Left lung (tissue), 10 donors: Measurements from ENCODE around the gene AP1AR. TPM values are rescaled to one million over a fixed set of nuclear protein-coding genes. Genes with fewer than 3 reads are reported as not detected.

Source experiments
- ATAC-seq: fragments of 200-7000 bp; cut with Tn5 transposase; one replicate; pipeline ENCODE4 v1.9.1; 2020; ENCODE audit warnings: moderate library complexity
- DNase-seq, 4 donors: peaks; one replicate each; pipeline ENCODE4 v3.0.0-alpha.2; 2013 to 2020
- H3K27ac ChIP-seq, 2 donors: fragments of 200-600 bp; sonication (generic) in 1 of 2; one replicate each; pipeline versions ENCODE4 v1.5.0 to v1.8.0; 2020 to 2021
- H3K27me3 ChIP-seq, 2 donors: fragments of 200-600 bp; sonication (generic) in 1 of 2; one replicate each; pipeline versions ENCODE4 v1.5.0 to v1.8.0; 2020 to 2021
- H3K36me3 ChIP-seq, 2 donors: fragments of 200-600 bp; sonication (generic) in 1 of 2; one replicate each; pipeline versions ENCODE4 v1.5.0 to v1.8.0; 2020 to 2021
- H3K4me1 ChIP-seq, 2 donors: fragments of 200-600 bp; one replicate each; pipeline ENCODE4 v1.8.0; 2021
- H3K4me3 ChIP-seq, 2 donors: fragments of 200-600 bp; sonication (generic) in 1 of 2; one replicate each; pipeline versions ENCODE4 v1.5.0 to v1.8.0; 2020 to 2021; ENCODE audit warnings: mild to moderate bottlenecking in 1 of 2
- H3K9me3 ChIP-seq, 2 donors: fragments of 200-600 bp; sonication (generic) in 1 of 2; one replicate each; pipeline versions ENCODE4 v1.5.0 to v1.8.0; 2020 to 2021
- CTCF ChIP-seq, 2 donors: fragments of 200-600 bp; sonication (generic) in 1 of 2; IDR thresholded peaks; one replicate each; pipeline versions ENCODE4 v1.5.0 to v1.8.0; 2021; ENCODE audit warnings: antibody characterized with exemption in 2 of 2
- intact Hi-C, 2 donors: fragments of 100-400 bp; cut with DNase I; formaldehyde crosslinking; loops; one replicate each; pipeline versions ENCODE4 v1.11.2 to v1.14.2; 2022
- polyA plus RNA-seq, 6 donors: library from polyadenylated mRNA; unstranded; fragments of 120-200 nt; gene quantifications; one replicate each; pipeline ENCODE4 v1.2.1, GENCODE V29; 2013; ENCODE audit not compliant: insufficient read length in 6 of 6
- total RNA-seq, 2 donors: library from RNA; stranded (reverse); fragmentation: NEBNext Ultra II Directional; extraction: Animal tissue kit (Norgen Biotek cat#: 25700); gene quantifications; one replicate each; pipeline ENCODE4 v1.2.1, GENCODE V29; 2021
- donor health status: DM: no; HTN: yes; CAD: no.
- donor health status: DM: no; HTN: no; CAD: no.

Gene AP1AR
- total and polyA plus RNA-seq, 8 donors: 15.8 to 34.9 (median 29.6) TPM

DNA sequence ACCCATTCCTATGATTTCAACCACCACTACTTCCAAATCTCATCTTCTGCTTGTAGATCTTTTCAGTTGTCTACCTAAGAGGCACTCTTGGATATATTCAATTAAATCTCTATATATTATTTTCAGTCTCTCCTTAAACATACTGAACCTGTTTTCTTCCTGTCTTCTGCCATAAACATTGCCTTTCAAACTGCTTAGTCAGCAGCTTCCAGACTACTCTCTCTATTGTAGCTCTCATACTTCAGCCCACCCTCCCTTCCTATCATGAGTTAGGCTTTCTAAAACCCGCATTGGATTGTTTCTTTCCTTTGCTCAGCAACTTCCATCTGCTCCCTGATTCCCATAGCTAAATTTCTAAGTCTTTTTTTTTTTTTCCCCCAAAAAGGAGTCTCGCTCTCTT lies 4.5 kb downstream of the AP1AR start:
- no peak for DNase-seq
- no peaks in the 10 kb centered on the region for H3K36me3 ChIP-seq
- TF ChIP-seq CTCF (IDR thresholded peaks at IDR 0.05): no peak
- intact Hi-C loops: loop anchor here in 1 of 2 donors (5.0 kb wide), 1 partner anchor 139 kb away; no protein-coding TSS in a partner anchor
- H3K27me3 ChIP-seq: no peaks in the 10 kb centered on the region
- no peak overlapping the region for H3K27ac ChIP-seq
- no peaks in the 10 kb centered on the region for H3K9me3 ChIP-seq
- no peak for ATAC-seq
- H3K4me1 ChIP-seq: peaks cover 0 to 19% of the 10 kb centered on the region in 2 donors
- H3K4me3 ChIP-seq: no peak overlapping the region

- H3K9me3 ChIP-seq: no peaks in the 10 kb centered on the region
- DNase-seq (no peak), ATAC-seq (no peak)
- H3K27ac ChIP-seq: no peak overlapping the region
- intact Hi-C loops: loop anchor here in 1 of 2 donors (5.0 kb wide), 1 partner anchor 142 kb away; no protein-coding TSS in a partner anchor
- no peaks in the 10 kb centered on the region for H3K27me3 ChIP-seq
- H3K36me3 ChIP-seq: no peaks in the 10 kb centered on the region
- no peak for TF ChIP-seq CTCF (IDR thresholded peaks at IDR 0.05)
- H3K4me1 ChIP-seq: peaks cover 0 to 4% of the 10 kb centered on the region in 2 donors
- no peak overlapping the region for H3K4me3 ChIP-seq
Measured at GRCh38 chr4:112238833-112239232, 7.2 kb downstream of the AP1AR start.

DNA sequence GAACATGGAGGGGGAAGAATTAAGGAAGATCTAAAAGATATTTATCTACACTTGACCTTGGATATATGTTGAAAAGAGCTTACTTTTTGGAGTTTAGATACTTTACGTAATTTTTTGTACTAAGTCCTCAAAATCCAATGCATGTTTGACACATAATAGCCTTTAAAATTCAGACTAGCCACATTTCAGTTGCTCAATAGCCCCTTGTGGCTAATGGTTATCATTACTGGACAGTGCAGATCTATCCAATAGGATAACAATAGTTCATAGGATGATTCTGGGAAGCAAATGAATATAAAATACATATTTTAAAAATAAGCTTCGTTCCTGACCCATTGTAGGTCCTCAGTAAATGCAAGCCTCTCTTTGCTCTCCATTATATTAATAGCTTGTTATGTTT lies 13.8 kb downstream of the AP1AR start:
- ATAC-seq (no peak), DNase-seq (no peak)
- Histone ChIP-seq H3K36me3 (no peaks in the 10 kb centered on the region), H3K4me1 (no peaks in the 10 kb centered on the region), H3K9me3 (no peaks in the 10 kb centered on the region), H3K27me3 (no peaks in the 10 kb centered on the region), H3K4me3 (no peak overlapping the region), H3K27ac (no peak overlapping the region)
- intact Hi-C loops: no loop called here
- TF ChIP-seq CTCF (IDR thresholded peaks at IDR 0.05): no peak

DNA sequence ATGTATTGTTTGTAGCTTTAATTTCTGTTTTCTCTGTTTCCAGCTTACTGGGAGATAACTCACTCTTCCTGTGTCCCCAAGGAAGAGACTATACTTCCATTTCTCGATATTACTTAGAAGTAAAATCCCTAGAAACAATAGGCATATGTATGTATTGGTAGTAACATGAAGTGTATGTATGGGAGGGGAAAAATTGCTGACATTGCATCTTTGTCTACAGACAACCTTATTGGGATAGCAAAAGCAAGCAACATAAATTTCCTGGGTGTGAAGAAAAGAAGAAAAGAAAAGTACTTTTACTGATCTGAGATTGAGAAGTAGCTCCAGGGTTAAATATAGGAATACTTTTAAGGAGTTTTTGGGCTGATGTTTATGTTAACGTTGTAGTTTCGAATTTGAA lies 15.4 kb downstream of the AP1AR start:
- no peak for TF ChIP-seq CTCF (IDR thresholded peaks at IDR 0.05)
- Histone ChIP-seq H3K36me3 (no peaks in the 10 kb centered on the region), H3K9me3 (no peaks in the 10 kb centered on the region), H3K4me3 (no peak overlapping the region), H3K27me3 (no peaks in the 10 kb centered on the region), H3K27ac (no peak overlapping the region), H3K4me1 (no peaks in the 10 kb centered on the region)
- ATAC-seq (no peak), DNase-seq (no peak)
- intact Hi-C loops: no loop called here

- ATAC-seq (no peak), DNase-seq (no peak)
- Histone ChIP-seq H3K27me3 (no peaks in the 10 kb centered on the region), H3K27ac (no peak overlapping the region), H3K9me3 (no peaks in the 10 kb centered on the region), H3K36me3 (peaks cover 0 to 4% of the 10 kb centered on the region in 2 donors), H3K4me1 (peaks cover 0 to 9% of the 10 kb centered on the region in 2 donors), H3K4me3 (no peak overlapping the region)
- intact Hi-C loops: no loop called here
- no peak for TF ChIP-seq CTCF (IDR thresholded peaks at IDR 0.05)
Measured at GRCh38 chr4:112251019-112251643, 19.5 kb downstream of the AP1AR start.
